GM21825 (cell line): ENCODE data around the gene FAM53A.

Experiments used
- ATAC-seq: cut with Tn5 transposase; IDR thresholded peaks from one replicate; pipeline ENCODE4 v1.9.1; 2021; ENCODE audit warnings: mild to moderate bottlenecking, moderate library complexity; ENCODE audit not compliant: unreplicated experiment

Gene FAM53A

GRCh38 chr4:1683736-1684505 is at the start of gene FAM53A:
TSS of gene FAM53A (minus strand) at chr4:1684313. CDS start at chr4:1668741, 15,572 bp downstream.
- ATAC-seq: peak; percentile 89

- no peak for ATAC-seq
These were observed 48.8 kb upstream of the FAM53A start for GRCh38 chr4:1732911-1733310.

GRCh38 chr4:1731180-1731579 is 47.1 kb upstream of the FAM53A start:
- ATAC-seq: no peak

GRCh38 chr4:1730532-1731135 is 46.5 kb upstream of the FAM53A start:
- no peak for ATAC-seq

GRCh38 chr4:1728061-1728980 is 44.2 kb upstream of the FAM53A start:
- no peak for ATAC-seq

- ATAC-seq: no peak
These were observed 43.3 kb upstream of the FAM53A start for GRCh38 chr4:1727117-1728031.

- ATAC-seq: no peak
These were observed 42.2 kb upstream of the FAM53A start for GRCh38 chr4:1726146-1726934.

GRCh38 chr4:1725521-1725920 is 41.4 kb upstream of the FAM53A start:
- ATAC-seq: no peak

GRCh38 chr4:1723131-1723801 is 39.2 kb upstream of the FAM53A start:
- ATAC-seq: no peak

- ATAC-seq: no peak
These were observed 38.5 kb upstream of the FAM53A start for GRCh38 chr4:1722551-1723118.

- ATAC-seq: no peak
These were observed 37.8 kb upstream of the FAM53A start for GRCh38 chr4:1721666-1722550.

GRCh38 chr4:1721003-1721665 is 37.0 kb upstream of the FAM53A start, which contains the start of the genes TACC3 and TMEM129:
TSS of gene TACC3 (plus strand) at chr4:1721521. CDS start at chr4:1723422, 1,901 bp downstream.
TSS of gene TMEM129 (minus strand) at chr4:1721323. CDS start at chr4:1720837, 486 bp downstream.
- peak; percentile 67 for ATAC-seq

- ATAC-seq: peak; percentile 13
These were observed 36.3 kb upstream of the FAM53A start for GRCh38 chr4:1720163-1720983.

GRCh38 chr4:1718095-1718850 is 34.2 kb upstream of the FAM53A start:
- no peak for ATAC-seq
